NOMO-1 treated with DMSO at 0.1 percent for 48 hours (cell line): Measurements from ENCODE around the gene WNK2.
"Not testable (repeated sequence)": the region's sequence is repeated elsewhere in the genome, so short reads cannot be mapped to it uniquely, and the experiment has no call there.

Source experiments
- DNase-seq: peaks from one replicate; lab custom pipeline; 2025; ENCODE audit not compliant: unreplicated experiment; lab: John Stamatoyannopoulos, UW

The WNK2 gene

DNA sequence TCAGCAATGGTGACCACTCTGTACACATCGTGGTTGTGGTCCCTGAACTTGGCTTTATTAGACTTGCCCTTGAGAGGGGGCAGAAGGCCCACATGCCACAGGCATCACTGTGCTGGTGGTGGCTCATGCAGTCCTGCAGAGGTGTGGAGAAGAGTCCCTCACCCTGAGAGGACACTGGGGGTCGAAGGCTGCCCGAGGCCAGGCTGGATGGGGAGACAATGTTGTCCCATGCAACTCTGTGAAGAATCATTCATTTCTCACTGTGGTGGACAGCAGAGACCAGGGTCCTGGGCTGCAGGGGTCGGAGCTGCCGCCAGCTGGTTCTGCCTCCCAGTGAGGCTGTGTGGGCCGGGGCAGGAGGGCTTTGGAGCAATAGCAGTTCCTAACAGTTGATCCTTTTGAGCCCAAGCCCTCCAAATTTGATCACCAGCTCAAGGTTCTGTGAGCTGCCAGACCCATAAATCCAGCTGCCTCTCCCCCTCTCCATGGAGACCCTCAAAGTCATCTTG lies 139.6 kb downstream of the WNK2 start:
- DNase-seq: not testable (repeated sequence)

DNA sequence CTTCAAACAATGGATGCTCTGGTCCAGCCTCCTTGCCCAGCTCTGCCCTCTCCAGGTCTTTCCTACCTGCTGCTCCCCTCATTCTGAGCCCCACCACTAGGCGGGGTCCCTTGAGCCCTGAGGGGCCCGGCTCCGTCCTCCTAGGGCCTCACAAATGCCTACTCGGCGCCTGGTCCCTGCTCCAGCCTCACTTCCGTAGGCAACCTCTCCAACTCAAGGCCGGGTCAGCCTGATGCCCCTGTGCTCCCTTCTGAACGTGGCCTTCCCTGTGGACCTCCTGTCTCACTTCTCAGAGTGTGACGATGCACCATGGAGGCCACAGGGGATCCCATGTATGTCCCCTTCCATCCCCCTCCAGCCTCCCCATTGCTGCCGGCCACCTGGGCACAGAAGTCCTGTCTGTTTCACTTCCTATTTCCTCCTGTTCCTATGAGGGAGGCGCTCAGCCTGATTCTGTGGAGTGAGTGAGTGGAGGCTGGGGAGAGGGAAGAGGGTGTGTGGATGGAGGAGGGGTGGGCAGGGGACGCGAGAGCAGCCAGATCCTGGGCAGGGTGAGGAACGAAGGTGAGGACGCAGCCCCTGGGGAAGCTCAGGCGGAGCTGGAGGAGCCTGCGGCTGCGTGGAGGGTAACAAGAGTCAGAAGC lies 140.4 kb downstream of the WNK2 start:
- DNase-seq: no peak

DNA sequence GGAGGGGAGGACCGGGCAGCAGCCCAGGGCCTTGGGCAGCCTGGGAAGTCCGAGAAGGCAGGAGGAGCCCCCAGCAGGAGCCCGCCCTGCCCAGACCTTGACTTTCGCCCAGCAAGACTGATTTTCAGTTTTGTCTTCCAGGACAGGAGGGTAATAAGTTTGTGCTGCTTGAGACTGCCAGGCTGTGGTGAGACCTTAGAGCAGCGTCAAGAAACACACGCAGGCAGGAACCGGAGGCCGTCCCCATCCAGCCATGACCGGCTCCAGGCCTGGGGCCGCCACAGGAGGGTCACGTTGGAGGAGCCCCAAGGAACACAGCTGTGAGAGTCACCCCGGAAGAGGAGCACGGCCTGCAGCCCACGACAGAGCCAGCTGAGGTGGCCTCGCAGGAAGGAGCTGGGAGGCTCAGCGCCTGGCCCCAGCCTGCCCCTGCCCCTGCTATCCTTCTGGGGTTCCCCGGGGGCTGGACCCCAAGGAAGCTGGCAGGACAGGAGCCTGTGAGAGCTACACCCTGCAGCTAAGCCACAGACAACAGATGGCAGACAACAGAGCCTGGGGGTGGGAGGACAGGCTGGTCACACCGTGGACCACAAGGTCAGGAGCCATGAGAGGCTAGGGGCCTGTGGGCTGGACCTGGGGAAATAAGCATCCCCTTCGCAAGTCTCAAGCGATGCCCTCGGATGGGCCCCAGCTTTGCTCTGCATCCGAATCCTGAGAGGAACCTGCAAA lies 141.5 kb downstream of the WNK2 start:
- no peak for DNase-seq

DNA sequence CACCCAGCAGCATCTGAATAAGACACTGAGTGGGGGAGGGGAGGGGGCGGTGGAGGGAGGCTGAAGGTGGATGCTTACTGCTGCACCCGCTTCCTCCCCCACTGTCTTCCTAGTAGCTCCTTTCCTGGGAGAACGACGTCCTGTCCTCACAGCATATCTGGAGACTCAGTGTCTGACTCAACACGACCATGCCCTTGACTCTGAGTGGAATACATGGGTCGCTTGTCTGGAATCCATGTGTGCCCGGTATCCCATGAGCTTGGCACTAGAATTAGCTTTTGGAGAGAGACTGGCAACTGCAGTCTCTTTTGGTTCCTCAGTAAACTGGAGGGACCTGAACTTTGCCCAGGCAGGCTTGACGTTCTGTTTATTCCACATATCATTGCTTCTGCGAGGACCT lies 142.1 kb downstream of the WNK2 start:
- DNase-seq: no peak

DNA sequence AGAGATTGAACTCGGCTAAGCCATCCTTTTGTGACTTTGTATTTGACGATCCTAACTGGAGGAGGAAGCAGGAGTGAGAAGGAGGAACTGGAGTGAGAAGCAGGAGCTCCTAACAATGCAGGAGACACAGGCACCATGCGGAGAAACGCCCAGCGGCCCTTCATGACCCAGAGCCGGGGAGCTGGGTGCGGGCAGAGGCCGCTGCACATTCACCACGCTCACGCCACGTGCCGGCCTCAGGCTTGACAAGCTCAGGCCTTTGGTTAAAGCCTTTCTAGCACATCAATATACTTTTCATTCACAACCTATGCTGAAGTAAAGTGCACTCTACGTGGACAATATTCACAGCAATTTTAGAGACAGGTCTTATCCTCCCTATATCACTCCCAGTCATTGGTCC lies 142.7 kb downstream of the WNK2 start:
- no peak for DNase-seq

DNA sequence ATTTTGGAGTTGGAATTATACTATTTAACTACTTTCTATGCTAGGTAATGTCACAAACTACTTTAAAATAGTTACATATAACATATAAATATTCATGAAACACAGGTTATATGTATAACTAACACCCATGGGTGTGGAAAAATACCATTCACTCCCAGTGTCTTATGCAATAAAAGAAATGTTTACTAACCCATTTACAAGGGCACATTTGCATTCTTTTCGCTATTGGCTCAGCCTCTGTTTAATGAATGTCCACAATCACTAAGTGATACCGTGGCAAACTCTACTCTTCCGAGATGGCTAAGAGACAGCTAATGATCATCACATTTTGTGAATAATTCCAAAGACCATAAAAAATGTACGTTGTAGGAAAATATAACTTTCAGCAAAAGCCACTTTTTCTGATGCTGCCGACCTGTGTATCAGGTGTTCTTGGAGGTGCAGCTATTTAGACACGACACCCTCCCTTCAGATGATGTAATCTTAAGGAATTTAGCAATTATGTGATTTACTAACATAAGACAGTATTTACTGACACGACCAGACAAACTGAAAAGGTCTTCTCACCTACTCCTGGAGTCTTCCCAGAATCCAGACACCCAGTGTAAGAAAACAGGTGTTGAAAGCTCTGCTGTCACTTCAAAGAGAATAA lies 145.8 kb downstream of the WNK2 start:
- no peak for DNase-seq

DNA sequence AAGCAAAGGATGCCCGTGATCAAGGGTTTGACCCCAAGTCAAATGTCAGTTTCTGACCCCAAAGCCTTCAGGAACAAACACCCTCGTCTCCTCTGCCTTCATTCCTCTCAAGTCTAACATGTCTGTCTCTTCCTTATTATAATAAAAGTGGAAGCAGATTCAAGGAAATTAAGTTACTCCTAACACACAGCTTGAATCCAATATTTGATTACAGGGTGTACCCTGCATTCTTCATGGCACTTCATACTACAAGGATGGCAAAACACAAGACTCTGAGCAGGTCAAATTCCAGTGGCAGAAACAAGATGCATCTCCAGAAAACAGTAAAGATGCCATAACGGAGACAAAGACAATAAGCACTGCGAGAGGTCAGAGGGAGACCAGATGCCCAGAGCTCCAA lies 148.4 kb downstream of the WNK2 start:
- DNase-seq: no peak

DNA sequence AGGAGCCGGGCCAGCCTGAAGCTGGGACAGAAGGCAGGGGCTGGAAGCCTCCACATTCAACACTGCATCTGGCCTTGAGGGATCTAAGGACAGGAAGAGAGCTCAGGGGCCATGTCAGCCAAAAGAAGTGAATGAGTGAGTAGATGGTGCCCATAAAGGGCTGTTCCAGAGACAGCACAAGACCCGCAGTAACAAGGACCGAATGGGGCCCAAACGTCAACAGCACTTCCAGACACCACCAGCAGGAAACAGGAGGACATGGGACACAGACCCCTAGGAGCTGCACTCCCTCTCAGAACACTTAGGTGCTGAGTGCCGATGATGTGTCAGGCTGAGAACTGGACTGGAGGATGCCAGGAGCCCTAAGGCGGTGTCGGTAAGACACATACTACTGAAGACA lies 152.8 kb downstream of the WNK2 start:
- DNase-seq: no peak

DNA sequence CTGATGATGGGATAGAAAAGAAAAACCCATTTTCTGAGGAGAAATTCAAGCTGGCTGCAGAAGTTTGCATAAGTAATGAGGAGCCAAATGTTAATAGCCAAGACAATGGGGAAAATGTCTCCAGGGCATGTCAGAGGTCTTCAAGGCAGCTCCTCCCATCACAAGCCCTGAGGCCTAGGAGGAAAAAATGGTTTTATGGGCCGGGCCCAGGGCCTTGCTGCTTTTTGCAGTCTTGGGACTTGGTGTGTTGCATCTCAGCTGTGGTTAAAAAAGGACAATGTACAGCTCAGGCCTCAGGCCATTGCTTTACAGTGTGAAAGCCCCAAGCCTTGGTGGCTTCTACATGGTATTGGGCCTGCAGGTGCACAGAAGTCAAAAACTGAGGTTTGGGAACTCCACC lies 154.3 kb downstream of the WNK2 start:
- DNase-seq: not testable (repeated sequence)

DNA sequence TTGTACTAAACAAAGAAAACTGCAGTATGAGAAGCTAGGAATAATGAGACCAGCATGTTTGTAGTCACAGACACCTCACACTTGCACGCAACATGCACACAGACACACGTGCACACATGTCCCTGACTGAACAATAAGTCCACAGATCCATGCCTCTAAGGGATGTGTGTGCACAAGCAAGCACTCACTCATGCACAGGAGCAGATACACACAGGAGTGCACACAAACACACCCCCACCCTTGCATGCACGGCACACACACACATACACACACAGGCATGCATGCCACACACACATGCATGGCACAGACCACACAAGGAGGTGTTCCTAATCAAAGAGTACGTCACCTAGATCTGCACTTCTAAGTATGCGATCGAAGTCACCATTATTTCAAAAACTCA lies 156.2 kb downstream of the WNK2 start:
- DNase-seq: no peak

DNA sequence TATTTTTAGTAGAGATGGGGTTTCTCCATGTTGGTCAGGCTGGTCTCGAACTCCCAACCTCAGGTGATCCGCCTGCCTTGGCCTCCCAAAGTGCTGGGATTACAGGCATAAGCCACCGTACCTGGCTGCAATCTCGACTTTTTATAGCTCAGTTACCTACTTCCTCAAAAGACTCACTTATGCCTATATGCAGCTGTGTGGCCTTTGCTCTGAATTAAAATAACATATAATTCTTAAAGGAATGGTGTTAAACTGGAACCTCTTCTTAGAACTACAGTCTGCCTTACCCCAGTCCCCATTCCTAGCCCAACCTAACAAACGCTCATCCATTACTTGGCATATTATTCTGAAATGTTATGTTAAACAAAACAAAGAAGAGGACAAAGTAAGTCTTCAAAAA lies 157.9 kb downstream of the WNK2 start:
- DNase-seq: not testable (repeated sequence)

DNA sequence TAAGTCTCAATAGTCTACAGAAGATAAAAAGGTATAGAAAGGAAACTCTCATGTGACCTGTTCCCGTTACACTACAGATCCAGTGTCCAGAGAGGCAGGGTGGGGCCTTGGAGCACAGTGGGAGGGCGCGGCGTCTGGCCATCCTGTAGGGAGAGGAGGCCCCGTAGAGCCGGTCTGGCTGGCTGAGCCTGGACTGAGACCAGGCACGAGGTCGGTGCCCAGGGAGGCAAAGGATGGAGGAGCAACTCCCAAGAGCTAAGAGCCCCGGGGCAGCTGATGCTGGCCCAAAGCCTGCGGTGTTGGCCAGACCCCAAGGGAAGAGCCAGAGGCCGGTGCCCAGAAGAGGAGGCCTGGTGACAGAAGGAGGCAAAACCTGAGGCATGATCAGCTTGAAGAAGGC lies 158.5 kb downstream of the WNK2 start:
- DNase-seq: not testable (repeated sequence)

DNA sequence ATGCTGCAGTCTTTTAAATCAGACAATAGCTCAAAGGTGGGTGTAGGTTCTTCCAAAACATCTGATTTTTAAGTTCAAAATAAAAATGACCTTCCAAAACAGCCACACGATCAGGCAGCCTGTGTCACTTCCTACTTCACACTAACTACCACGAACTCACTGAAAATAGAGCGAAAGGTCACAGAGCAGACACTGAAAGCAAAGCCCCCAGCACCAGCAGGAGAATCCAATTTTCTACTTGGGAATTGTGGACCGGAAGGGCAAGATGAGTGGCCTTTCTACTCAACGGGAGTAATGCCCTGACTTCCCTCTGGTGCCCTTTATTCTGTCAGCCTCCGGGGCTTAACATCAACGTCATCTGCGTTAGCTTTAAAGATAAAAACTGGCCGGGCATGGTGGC lies 159.7 kb downstream of the WNK2 start:
- DNase-seq: no peak

DNA sequence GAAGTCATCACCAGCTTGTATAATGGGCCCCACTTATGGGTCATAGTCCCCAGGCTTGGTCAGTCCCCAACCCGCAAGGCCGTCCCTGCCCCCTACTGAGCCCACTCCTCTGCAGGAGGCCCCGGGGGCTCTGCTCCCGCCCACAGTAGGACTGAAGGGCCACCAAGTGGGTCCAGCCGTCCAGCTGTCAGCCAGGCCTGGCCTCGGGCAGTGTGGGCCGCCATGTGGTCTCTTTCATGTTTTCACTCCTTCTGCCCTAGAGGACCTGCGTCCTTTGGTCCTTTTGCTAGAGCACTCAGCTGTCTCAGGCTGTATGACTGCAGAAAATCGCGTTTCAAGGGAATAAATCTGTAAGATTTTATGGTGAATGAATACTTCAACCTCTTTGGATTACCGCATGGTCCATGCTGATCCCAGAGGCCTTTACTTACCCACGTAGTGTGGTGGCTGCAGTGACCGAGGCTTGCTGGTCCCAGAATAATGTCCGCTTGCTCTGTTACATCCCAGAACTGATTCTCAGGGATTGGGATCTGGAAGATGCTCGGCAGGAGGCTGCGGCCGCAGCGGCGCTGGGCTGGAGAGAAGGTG lies 161.8 kb downstream of the WNK2 start:
- no peak for DNase-seq

DNA sequence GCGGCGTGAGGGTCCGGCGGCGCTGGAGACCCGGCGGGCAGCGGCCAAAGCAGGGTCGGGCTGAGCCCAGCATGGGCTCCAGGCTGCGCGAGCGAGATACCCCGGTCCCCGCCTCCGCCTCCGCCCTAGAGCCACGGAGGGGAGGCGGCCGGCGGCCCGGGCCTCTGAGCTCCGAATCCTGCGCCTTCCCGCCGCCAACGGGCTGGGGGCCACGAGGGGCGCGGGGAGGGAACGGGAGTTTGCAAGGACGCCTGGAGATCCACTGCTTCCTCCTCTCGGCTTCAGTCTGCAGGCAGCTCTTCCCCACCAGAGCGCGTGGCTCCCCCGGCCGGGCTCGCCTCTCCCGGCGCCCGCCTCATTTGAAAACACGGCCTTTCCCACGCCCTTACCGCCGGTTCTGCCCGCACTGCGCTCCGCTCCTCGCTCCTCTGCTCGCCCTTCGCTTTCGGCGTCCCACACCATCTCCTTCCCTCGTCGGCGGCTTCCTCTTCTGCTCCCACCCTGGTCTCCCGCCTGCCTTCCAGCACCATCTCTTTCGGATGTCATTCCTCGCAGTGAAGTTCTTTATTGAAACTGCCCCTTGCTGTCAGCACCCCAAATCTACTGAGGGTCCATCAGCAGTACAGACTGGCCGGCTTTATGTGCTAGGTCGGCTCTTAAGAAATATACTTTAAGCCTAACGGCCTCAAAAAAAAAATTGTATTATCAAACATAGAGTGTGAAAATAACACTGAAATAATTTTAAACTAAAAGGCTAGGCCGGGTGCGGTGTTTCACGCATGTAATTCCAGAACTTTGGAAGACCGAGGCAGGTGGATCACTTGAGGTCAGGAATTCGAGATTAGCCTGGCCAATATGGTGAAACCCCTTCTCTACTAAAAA lies 162.5 kb downstream of the WNK2 start:
- no peak for DNase-seq

DNA sequence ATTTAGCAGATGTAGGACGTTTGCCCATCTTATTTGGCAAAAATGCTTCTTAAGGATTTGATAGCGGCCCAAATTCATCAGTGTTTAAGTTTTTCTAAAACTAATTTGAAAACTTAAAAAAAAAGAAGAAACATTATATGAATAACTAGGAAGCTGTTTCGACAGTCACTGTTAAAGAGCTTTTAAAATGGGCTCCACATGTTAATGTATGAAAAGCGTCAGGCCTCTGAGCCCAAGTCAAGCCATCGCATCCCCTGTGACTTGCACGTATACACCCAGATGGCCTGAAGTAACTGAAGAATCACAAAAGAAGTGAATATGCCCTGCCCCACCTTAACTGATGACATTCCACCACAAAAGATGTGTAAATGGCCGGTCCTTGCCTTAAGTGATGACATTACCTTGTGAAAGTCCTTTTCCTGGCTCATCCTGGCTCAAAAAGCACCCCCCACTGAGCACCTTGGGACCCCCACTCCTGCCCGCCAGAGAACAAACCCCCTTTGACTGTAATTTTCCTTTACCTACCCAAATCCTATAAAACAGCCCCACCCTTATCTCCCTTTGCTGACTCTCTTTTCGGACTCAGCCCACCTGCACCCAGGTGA lies 163.5 kb downstream of the WNK2 start:
- DNase-seq: not testable (repeated sequence)

DNA sequence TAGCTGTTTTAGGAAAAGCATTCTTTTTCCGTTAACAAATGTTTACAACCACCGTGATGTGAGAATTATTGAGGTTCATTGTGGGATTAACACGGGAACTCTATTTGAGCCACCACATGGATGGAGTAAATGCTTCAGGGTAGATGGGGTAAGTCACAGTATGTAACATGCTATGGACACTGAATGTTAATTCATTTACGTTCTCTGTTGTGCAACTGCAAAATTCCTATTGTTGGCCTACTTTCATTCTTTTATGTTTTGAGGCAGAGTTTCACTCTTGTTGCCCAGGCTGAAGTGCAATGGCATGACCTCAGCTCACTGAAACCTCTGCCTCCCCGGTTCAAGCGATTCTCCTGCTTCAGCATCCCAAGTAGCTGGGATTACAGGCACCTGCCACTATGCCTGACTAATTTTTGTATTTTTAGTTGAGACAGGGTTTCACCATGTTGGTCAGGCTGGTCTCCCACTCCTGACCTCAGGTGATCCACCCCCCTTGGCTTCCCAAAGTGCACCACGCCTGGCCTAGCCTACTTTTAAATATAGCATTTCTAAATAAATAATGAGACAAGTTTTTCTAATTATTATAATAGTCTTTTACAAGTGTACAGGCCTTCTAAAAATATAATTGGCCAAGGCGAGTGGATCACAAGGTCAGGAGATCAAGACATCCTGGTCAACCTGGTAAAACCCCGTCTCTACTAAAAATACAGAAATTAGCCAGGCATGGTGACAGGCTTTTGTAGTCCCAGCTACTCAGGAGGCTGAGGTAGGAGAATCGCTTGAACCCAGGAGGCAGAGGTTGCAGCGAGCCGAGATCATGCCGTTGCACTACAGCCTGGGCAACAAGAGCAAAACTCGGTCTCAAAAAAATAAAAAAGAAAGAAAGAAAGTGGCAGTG lies 169.7 kb downstream of the WNK2 start:
- not testable (repeated sequence) for DNase-seq

DNA sequence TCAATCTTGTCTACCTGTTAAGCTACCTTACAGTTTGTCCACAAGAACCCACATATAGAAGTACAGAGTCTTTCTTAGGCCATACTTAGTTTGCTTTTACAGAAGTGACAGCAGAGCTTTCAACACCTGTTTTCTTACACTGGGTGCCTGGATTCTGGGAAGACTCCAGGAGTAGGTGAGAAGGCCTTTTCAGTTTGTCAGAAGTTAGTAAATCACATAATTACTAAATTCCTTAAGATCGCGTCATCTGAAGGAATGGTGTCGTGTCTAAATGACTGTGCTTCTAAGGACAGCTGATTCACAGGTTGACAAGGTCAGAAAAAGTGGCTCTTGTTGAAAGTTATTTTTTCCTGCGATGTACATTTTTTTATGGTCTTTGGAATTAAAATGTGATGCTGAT lies 170.5 kb downstream of the WNK2 start:
- DNase-seq: no peak

DNA sequence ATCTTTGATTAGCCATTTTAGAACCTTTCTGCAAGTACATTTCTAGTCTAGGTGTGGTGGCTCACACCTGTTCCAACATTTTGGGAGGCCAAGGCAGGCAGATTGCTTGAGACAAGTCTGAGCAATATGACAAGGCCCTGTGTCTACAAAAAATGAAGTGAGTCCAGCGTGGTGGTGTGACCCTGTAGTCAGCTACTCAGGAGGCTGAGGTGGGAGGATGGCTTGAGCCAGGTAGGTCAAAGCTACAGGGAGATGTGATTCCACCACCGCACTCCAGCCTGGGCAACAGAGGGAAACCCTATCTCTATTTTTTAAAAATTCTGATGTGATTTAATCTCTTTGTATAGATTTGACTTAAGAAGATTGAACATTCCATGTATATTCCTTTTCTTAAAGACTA lies 171.9 kb downstream of the WNK2 start:
- DNase-seq: no peak
